ENCODE data around the gene ADAP1.

The ADAP1 gene

DNA sequence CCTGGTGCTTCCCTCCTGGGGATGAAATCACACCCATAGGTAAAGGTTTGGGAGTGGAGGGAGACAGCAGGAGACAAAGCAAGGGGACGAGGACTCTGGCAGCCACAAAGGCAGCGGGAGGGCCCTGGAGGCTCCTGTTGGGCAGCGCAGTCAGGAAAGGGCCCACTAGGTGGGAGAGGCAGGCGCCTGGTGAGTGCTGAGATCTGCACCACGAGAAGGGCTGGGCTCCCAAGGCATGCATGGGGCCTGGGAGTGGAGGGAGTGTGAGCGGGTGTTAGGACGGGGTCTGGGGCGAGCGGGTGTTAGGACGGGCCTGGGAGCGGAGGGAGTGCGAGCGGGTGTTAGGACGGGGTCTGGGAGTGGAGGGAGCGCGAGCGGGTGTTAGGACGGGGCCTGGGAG, 65.1 kb downstream of the ADAP1 start:
- no peak for DNase-seq

DNA sequence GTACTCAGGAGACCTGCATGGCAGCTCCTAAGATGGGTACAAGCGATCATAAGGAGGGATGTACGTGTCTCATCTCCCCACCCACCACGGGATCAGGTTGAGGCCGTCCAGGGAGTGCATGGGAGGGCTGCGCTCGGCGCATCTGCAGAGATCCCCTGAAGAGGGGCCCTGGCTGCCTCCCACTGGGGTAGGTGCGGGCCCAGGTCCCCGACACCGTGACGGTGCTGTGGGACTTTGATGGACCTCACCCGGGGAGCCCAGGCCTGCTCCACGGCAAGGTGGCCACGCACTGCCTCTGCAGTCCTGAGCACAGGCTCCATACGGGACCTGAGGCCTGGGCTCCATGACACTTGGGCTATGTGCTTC, 65.5 kb downstream of the ADAP1 start:
- no peak for DNase-seq

DNA sequence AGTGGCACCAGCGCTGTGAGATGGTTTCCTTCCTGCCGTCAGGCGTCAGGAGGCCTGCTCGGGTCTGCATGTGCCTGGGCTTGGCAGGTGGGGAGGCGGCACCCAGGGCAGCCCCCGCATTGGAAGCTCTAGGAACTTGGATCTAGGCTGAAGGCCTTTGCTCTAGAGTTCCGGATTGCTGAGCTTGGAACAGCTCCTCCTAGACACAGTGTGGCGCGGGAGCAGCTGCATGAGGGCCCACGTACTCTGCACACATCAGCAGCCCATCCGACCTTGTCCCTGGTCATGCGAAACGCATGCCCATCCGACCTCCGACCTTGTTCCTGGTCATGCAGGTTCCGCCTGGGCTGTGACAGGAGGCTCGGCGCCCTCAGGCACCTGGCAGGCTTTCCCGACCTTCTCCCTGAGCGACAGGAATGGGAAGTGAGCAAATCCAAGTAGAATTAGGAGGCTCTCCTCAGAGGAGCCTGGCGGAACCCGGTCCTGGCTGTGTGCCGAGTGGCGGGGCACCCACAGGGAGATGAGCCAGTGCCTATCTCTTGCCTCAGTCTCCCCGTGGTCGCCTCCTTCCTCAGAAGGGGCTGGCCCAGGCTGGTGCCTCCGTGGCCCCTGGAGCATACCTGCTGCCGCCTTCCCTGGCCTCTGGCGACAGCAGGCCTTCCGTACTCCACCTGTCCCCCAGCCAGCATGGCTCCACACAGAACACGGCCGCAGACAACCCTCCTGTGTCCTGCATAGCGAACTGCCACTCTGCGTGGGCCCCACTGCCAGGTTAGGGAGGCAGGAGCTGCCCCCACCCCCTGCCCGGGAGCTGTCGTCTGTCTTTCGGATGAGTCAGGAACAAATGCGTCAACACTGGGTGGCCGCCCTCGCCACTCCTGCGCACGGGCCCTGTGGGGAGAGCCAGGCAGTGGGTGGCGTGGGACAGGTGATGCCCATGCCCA, 66.1 kb downstream of the ADAP1 start:
- no peak for DNase-seq

DNA sequence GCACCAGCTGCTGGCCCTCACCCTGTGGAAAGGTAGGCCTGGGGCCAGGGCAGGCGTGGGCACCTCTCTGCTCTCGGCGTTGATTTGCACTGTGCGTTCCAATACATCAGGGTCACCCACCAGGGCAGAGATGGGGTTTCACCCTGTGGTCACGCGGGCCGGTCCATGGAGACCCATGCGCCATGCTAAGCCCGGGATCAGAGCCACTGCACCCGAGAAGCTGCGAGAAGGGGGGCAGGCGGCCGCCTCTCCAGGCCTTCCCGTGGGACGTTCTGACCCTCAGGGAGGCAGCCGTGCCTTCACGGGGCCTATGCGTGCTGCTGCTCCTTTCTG, 67.0 kb downstream of the ADAP1 start:
- DNase-seq, result no peak

DNA sequence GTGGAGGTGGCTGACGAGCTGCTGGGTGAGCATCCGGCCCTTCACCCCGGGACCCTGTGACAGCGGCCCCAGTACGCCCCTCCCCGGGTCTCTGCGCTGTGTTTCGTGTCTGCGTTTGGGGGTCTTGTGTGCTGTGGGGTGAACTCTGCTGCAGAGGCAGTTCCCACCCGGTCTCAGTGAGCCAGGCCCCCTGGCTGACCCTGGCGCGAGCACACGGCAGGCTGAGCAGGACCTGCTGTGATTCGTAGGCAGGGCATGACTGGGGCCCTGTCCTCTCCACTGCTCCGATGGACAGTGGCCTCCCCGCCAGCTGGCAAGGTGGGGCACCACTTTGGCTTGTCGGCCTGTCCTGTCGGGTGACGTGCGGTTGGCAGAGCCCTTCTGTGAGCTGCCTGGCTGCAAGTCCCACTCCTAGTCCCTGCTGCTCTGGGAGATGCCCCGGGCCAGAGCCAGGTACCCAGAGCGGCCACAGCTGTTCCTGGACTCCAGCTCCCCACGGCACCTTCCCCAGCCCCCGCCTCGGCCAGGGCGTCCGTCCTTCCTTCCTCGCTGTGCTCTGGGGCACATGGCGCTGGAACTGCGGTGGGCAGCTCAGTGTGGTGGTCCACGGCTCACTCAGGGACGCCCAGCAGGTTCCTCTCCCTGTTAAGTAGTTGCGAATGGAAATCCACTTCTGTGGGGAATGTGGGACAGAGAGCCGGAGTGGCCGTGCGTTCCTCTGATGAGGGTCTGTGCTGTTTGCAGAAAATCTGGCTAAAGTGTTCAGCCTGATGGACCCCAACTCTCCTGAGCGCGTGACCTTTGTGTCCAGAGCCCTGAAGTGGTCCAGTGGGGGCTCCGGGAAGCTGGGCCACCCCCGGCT, 67.6 kb downstream of the ADAP1 start:
- no peak for DNase-seq

DNA sequence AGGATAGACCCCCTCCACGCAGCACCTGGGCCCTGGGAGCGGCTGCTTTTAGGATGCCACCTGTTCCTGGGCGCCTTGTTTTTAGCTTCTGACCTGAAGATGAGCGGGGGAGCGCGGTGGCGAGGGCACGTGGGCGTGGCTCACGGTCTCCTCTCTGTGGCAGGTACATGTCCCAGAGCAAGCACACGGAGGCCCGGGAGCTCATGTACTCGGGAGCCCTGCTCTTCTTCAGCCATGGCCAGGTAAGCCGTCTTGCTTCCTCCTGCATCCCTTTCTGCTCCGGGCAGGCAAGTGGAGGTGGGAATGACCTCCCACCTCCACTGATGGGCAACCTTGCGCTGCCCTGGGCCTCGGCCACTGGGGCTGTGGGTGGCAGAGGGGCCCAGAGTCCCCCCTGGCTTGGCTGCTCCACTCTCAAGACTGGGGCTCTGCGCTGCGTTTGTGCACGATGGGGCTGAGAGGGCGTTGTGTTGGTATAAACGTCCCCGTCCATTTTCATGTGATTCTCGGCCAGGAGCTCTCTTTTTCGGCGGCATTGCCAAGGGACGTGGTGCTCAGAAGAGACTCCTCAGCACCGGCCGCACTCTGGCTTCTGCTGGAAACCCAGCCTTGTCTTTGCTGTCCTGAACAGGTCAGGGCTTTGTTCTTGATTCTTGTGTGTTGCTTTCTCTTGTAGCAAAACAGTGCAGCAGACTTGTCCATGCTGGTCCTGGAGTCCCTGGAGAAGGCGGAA, 68.4 kb downstream of the ADAP1 start:
- DNase-seq, result no peak

DNA sequence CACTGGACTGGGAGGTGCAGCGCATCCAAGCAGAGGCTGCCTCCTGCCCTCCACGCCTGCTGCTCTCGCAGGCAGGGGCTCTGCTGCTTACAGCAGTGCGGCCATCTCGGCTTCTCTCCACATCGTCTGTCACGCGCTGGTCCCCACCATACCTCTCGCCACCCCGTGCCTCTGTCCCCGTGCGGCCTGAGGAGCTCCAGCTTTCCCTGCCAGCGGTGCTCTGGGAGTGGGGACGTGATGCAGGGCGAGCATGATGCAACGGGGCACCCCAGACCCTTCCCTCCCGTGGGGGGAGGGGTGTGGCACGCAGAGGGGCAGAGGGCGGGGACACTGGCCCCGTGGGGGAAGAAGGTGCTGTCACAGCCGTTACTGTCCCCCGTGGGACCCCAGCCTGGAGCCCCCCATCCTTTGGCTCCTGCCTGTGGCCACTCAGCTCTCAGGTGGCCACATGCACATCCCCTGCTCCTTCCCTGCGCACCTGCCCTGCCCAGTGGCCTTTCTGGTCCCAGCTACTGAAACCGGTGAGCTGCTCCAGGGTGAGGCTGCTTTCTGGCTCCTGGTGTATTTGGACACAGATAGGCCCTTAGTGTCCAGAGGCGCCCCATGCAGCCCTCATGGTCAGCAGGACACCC, 69.1 kb downstream of the ADAP1 start:
- DNase-seq, result no peak

DNA sequence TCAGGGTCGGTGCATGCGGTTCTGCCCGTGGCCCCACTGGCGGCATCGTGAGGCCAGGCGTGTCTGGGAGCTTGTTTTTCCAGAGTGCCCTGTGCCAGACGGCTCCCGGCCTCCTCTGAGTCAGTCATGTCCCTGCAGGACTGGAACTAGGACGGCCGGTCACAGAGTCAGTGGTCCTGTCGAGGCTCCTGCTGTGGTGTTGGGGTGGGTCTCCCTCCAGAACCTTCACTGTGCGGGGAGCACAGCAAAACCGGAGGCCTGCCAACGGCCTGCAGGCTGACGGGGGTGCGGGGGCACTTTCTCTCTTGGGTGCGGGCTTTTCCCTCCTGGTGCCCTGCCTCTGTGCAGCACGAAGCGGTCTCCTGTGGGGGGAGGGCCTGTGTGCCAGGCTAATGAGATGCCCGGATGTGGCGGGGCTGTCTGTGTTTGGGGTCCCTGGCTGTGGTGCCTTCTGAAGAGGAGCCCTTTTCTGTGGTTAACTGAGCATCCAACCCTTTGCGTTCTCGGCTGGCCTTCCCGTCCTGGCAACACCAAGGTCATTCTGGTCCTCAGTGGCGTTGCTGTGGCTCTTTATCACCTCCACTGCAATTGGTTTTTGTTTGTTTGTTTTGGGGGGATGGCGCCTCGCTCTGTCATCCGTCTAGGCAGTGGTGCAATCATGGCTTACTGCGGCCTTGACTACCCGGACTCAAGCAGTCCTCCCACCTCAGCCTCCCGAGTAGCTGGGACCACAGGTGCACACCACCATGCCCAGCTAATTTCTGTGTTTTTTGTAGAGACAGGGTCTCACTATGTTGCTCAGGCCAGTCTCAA, 70.1 kb downstream of the ADAP1 start:
- no peak for DNase-seq

DNA sequence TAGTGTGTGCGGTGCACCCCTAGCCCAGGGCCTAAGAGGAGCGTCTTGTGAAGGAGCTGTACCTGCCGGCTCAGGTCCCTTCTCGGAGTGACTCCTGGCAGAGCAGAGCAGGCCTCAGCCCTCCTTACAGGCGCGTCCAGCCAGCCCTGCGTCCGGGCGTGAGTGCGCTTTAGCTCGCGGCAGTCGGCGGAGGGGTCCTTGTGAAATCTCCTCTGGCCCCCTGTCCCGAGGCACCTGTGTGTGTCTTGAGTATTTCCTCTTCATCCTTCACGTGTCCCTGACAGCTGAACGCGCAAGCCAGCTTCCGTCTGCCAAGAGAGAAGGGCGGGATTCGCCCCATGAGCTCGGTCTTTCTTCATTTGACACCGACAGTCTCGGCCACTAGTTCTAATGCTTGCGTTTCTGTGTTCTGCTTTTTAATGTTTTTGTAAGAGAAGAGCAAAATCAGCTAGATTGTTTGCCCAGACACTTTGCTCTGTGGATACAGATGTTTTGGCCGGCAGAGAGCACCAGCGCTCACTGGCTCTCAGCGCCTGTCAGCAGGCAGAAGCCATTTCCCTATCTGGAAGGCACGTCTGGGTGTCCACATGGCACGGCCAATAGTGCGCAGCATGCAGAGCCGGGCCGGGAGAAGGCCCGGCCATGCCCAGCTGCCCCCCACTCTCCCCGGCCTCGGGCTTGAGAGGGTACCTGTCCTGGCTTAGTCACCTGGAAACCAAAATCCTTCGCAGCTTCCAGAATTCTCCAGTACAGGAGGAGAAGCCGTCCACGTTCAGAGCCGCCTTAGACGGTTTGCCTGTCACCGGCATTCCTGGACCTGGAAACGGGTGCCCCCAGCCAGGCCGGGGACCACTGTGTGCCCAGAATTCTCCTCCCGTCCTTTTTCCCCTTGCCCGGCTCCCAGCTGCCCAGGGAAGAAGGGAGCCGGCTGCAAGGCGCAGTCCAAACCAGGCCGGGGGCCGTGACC, 71.1 kb downstream of the ADAP1 start:
- DNase-seq, result no peak

DNA sequence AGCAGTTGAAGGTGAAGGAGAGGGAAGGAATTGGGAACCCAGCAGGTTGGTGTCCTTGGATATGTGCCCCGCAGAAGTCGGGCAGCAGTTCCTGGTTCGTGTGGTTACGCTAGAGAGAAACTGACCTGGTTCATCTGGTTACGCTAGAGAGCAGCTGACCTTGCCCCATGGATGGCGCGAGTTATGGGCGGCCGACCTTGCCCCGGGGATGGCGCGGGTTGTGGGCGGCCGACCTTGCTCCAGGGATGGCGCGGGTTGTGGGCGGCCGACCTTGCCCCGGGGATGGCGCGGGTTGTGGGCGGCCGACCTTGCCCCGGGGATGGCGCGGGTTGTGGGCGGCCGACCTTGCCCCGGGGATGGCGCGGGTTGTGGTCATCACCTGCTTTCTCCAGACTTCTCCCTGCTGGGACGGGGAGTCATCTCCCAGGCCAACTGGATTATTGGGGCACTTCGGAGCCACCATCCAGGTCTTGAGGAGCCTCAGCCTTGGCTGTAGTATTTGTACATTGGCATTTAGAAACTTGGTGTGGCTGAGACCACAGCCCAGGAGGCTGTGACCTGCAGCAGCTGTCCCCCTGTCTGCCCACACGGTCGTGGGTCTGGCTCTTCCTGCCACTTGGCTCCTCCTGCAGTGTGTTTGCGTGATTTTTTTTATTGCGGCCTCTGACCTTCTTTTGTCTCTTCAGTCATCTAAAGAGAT, 72.0 kb downstream of the ADAP1 start:
- no peak for DNase-seq

DNA sequence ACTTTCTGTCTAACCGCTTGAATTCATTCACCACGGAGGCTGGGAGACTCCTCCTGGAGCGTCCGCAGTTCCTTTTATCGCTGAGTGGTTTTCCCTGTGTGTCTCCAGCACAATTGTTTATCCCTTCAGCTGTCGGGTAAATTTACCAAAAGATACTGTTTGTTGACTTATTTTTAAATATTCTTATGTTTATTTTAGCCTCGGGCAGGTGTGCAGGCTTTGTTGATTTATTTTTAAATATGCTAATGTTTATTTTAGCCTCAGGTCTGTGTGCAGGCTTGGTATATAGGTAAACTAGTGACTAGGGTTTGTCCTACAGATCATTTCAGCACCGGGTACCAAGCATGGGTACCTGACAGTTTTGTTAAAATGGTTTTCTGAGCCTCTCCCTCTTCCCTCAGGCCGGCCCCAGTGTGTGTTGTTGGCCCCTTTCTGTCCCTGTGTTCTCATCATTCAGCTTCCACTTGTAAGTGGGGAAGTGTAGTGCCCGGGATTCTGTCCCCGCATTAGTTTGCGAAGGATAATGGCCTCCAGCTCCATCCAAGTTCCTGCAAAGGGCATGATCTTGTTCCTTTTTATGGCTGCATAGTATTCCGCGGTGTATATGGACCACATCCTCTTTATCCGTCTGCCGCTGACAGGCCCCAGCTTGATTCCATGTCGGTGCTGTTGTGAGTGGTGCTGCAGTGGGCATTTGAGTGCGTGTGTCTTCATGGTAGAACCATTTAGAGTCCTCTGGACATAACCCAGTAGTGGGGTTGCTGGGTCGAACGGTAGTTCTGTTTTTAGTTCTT, 72.8 kb downstream of the ADAP1 start:
- no peak for DNase-seq

DNA sequence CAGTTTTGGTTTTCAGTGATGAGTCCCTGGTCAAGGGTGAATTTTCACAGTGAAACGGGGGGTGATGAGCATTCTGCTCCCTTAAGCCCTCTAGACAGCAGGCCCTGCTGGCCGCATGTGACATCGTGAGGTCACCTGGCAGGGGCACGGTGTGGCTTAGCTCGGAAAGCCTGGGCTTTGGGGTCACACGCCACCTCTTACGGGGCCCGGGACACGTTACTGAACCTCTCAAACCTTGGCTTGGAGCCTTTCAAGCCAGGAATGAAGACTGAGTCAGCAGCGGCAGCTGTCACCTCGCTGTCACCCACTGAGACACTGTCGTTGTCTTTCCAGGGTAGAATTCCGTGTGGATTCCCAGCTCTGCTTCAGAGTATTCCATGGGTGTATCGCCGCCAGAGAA, 74.0 kb downstream of the ADAP1 start:
- no peak for DNase-seq

DNA sequence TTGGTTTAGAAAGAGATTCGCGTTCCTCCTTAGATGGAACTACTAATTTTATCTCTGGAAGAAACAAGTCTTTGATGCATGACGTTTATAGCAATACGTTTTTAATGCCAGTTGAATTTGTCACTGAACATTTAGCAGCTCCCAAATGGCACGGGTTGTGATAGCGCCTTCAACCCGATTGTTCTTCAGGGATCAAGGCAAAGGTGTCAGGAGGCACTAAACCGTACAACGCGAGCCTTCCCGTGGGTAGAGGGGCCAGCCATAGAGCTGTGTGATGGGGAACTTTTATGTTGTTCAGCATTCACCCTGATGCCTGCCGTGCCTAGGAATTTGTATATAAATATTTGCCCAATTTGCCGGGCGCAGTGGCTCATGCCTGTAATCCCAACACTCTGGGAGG, 74.8 kb downstream of the ADAP1 start:
- DNase-seq, result no peak

DNA sequence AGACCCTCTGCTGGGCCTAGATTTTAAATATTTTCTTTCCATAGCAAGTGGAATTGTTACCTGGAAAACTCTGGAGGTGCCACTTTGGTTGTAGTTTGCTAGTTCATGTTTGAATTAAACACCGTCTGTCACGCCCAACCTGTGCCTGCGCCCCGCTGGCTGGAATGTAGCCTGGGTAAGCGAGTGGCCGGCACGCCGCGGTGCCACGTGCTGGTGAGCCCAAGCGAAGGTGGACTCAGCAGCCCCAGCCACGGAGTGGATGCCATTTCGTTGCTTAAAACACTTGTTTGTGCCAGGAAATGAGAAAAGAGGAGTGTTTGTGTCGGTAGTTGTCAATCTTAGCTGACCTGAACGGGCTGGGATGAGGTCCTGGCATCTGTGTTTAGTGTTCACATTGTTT, 75.4 kb downstream of the ADAP1 start:
- DNase-seq, result no peak

DNA sequence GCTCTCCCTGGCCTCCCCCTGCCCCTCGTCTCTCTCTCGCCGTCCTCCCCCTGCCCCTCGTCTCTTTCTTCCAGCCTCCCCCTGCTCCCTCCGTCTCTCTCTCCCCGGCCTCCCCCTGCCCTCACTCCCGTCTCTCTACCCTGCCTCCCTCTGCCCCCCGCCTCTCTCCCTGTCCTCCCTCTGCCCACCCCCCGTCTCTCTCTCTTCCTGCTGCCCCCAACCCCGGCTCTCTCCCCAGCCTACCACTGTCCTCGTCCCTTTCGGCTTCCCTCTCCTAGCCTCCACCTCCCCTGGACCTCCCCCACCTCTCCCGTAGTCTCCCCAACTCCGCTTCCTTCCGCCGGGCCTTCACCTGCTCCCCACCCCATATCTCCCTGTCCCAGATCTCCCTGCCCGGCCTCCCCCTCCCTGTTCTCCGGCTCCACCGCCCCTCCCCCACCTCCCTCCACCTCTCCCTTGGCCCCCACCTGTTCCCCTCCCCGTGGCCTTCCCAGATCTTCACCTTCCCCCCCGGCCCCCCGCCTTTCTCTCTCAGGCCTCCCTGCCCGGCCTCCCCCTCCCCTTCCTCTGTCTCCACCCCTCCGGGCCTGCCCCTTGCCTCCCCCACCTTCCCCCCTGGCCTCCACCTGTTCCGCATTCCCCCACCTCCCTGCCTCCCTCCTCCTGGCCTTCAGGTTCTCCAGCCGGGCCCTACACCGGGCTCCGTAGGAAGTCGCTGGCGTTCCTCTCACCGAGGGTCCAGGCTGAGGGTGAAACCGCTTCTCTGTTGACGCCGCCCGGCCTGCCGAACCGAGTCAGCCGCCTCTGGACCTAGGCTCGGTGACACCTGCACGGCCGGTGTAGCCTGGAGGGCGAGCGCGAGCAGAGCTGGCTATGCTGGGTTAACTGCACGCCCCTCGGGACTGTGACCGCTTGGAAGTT, 76.9 kb downstream of the ADAP1 start:
- no peak for DNase-seq

DNA sequence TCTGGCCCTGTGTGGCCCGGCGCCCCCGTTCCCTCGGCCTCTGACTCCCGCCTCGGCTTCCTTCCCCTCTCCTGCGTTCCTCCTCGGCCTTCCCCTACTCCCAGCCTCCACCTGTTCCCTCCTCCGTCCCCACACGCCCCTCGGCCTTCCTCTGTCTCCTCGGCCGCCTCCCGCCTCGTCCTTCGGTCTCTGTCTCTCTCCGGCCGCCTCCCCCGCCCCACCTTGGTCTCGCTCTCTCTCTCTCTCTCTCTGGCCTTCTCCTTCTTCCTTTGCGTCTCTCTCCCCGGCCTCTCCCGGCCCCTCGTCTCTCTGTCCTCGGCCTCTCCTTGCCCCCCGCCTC, 77.5 kb downstream of the ADAP1 start:
- DNase-seq, result no peak

DNA sequence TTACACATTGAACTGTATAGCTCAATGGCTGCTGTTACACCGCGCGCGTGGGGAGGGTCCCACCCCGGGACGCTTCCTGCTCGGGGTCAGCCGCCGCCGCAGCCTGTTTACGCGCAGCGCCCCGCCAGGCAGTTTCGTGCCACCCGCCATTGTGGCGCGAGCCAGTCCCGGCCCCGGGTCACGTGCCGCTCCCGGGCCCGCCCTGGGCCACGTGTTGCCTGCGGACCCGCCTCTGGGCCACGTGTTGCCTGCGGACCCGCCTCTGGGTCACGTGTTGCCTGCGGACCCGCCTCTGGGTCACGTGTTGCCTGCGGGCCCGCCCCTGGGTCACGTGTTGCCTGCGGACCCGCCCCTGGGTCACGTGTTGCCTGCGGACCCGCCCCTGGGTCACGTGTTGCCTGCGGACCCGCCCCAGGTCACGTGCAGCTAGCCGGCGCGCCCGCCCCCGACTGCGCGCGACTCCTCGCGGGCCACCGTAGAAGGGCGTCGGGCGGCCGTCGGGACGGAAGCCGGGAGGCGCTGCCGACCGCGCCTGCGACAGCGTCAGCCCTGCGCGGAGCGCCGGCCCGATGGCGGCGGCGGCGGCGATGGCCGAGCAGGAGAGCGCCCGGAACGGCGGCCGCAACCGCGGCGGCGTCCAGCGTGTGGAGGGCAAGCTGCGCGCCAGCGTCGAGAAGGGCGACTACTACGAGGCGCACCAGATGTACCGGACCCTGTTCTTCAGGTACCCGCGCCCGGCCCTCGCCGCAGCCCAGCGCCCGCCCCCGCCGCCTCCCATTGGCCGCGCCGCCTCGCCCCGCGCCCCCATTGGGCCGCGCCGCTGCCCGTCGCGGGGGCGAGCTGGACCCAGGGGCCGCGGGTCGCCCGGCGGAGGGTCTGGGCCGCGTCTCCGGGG, 78.2 kb downstream of the ADAP1 start, which contains the start of gene GET4:
Gene GET4 (plus strand): TSS at position 478 of the 895 bp plus-strand sequence. CDS start 92 bp downstream, at position 570.
- peak; percentile 55 for DNase-seq

Measured in DMS79 (cell line).